ENCODE results near the gene CCDC92. TPM values are rescaled to one million over a fixed set of nuclear protein-coding genes. Genes with fewer than 3 reads are reported as not detected.

The CCDC92 gene
- total and polyA plus RNA-seq, 2 of the 8 experiments (the other 6 are each of a cell fraction or from before 2014, with no cell fraction given), result 0.43 to 0.51 TPM

DNA sequence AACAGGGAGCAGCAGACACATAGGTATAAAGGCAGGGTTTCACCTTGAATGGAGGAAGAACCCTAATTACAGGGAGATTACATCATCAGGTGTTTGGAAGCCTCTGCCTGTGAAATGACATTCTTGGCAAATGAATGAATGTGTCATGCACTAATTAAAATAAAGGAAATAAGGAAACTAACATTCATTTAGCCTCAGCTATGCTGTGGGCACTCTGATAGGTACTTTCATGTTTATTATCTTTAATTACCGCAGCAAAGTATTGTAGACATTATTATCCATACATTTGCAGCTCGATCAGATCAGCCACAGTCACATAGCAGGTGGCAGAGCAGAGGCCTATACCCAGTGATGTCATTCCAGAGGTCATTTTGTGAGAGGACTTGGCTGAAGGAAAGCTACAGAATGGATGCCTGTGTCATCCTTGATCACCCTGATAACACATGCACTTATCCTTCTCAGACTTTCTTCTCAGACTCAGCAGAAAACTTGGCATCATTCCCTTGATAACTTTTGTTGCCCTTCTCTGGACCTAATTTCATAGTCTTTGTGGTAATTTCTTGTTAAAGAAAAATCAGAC, 18.8 kb upstream of the CCDC92 start:
- no peak overlapping the region for H3K4me2 ChIP-seq (ENCODE audit: insufficient read depth in 1 of 2, low read depth in 2 of 2, low read length in 2 of 2)

More for the DNA sequence above, 18.8 kb upstream of the CCDC92 start:
- Histone ChIP-seq H3K9me3 (ENCODE audit: insufficient read depth in 2 of 2, low read depth in 1 of 2, low read length in 1 of 2) (no peaks in the 10 kb centered on the region), H3K79me1 (ENCODE audit: low read depth, low read length) (no peaks in the 10 kb centered on the region; the same call in 1 of the 2 replicates), H4K5ac (ENCODE audit: insufficient read length, low read depth, low read length) (no peak overlapping the region), H3K36me3 (ENCODE audit: control insufficient read depth in 2 of 4, insufficient read depth in 4 of 4, low read length in 3 of 4) (peaks cover 0 to 3% (median 0%) of the 10 kb centered on the region in 4 experiments; a peak in 2 of 8 replicates), H4K91ac (replicated peaks; ENCODE audit: insufficient read length, low read length) (no peak overlapping the region), H2AFZ (ENCODE audit: low read length) (no peak overlapping the region), H3K18ac (ENCODE audit: extremely low read depth, low read length) (no peak overlapping the region), H3K23me2 (ENCODE audit: low read depth, low read length) (no peaks in the 10 kb centered on the region), H2BK15ac (ENCODE audit: low read length) (no peak overlapping the region), H3K27me3 (replicated peaks in 1 of 4; ENCODE audit: control insufficient read depth in 3 of 4, extremely low read depth in 1 of 4, insufficient read depth in 3 of 4, low read length in 3 of 4) (no peaks in the 10 kb centered on the region; a peak in 1 of 7 replicates), H2BK20ac (ENCODE audit: low read length) (no peak overlapping the region), H3K14ac (ENCODE audit: insufficient read length) (no peak overlapping the region), H3K56ac (replicated peaks; ENCODE audit: insufficient read length, low read depth, low read length) (no peak overlapping the region), H3K4me3 (ENCODE audit: extremely low read depth in 1 of 4, insufficient read depth in 2 of 4, low read depth in 3 of 4, low read length in 4 of 4) (no peak overlapping the region), H2BK5ac (ENCODE audit: low read depth, low read length) (no peak overlapping the region), H2BK120ac (replicated peaks; ENCODE audit: low read depth, low read length) (no peak overlapping the region), H4K8ac (ENCODE audit: extremely low read depth, insufficient read depth, low read length) (no peak overlapping the region), H3K27ac (ENCODE audit: low read depth, low read length) (no peak overlapping the region), H3K9ac (replicated peaks in 1 of 4; ENCODE audit: extremely low read depth in 1 of 4, low read depth in 3 of 4, low read length in 3 of 4) (no peak overlapping the region), H3K4me1 (replicated peaks in 1 of 4; ENCODE audit: control insufficient read depth in 3 of 4, insufficient read depth in 4 of 4, low read length in 3 of 4) (peaks cover 0 to under 1% (median 0%) of the 10 kb centered on the region in 4 experiments; a peak in 2 of 7 replicates), H2BK12ac (ENCODE audit: low read depth, low read length) (no peak overlapping the region), H3K4ac (replicated peaks; ENCODE audit: insufficient read length, low read depth, low read length) (no peak overlapping the region), H3K79me2 (ENCODE audit: control insufficient read depth in 1 of 2, insufficient read depth in 2 of 2, low read length in 2 of 2) (no peaks in the 10 kb centered on the region), H4K20me1 (replicated peaks in 1 of 2; ENCODE audit: control insufficient read depth in 1 of 2, insufficient read depth in 2 of 2, low read length in 2 of 2) (peaks cover 5 to 6% of the 10 kb centered on the region in 2 experiments), H3K23ac (ENCODE audit: insufficient read length) (no peak overlapping the region), H2AK5ac (ENCODE audit: low read depth, low read length) (no peak overlapping the region)
- FAIRE-seq (no peak), DNase-seq (ENCODE audit: low read depth in 1 of 2, low spot score in 2 of 2) (no peak)
- TF ChIP-seq BCL11A (IDR thresholded peaks at IDR 0.05; ENCODE audit: low read depth in 2 of 2, low read length in 2 of 2) (no peak), KDM1A (IDR thresholded peaks at IDR 0.05; ENCODE audit: borderline replicate concordance, low read length) (no peak), MAFK (IDR thresholded peaks at IDR 0.05; ENCODE audit: low read depth, low read length) (no peak), HDAC6 (IDR thresholded peaks at IDR 0.05; ENCODE audit: low read depth, low read length) (no peak), POLR2AphosphoS5 (IDR thresholded peaks at IDR 0.05; ENCODE audit: low read depth, low read length) (no peak), NANOG (IDR thresholded peaks at IDR 0.05; ENCODE audit: insufficient read depth, low read depth, low read length, poor library complexity, severe bottlenecking) (no peak), RNF2 (IDR thresholded peaks at IDR 0.05; ENCODE audit: borderline replicate concordance, low read depth, low read length, missing control alignments, poor library complexity, severe bottlenecking) (no peak)
- TF ChIP-seq, protein P1, sequence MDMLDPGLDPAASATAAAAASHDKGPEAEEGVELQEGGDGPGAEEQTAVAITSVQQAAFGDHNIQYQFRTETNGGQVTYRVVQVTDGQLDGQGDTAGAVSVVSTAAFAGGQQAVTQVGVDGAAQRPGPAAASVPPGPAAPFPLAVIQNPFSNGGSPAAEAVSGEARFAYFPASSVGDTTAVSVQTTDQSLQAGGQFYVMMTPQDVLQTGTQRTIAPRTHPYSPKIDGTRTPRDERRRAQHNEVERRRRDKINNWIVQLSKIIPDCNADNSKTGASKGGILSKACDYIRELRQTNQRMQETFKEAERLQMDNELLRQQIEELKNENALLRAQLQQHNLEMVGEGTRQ (IDR thresholded peaks at IDR 0.05; ENCODE audit: low read length), result no peak
- WGBS, 2 experiments (ENCODE audit: extremely low coverage in 1 of 2, insufficient coverage in 1 of 2, insufficient read length in 1 of 2, insufficient replicate concordance in 2 of 2, low coverage in 1 of 2, low lambda C conversion rate in 2 of 2, missing lambda C conversion rate in 1 of 2), result 98% methylated on average over 2 of the region's 2 CpGs; no CpG with 5 or more reads in 1 of the 2 experiments
- ChIA-PET POLR2A (ENCODE audit: partially characterized antibody) (interaction anchor here (1.1 kb wide), 1 partner anchor 20 kb away, joined by 3 read pairs; no protein-coding TSS in a partner anchor), CTCF (ENCODE audit: partially characterized antibody) (interaction anchor here (0.9 to 2.4 kb wide), 6 partner anchors 8 to 86 kb away, joined by 3 to 14 read pairs (median 4); no protein-coding TSS in a partner anchor)
